HCT116 (cell line): ENCODE results near the gene HCN3. TPM values are rescaled to one million over a fixed set of nuclear protein-coding genes. Genes with fewer than 3 reads are reported as not detected.

ENCODE experiments used
- ATAC-seq: fragments of 200-7000 bp; cut with Tn5 transposase; 2 replicates; pipeline ENCODE4 v1.9.1; 2020; ENCODE audit warnings: mild to moderate bottlenecking, moderate library complexity
- BruUV-seq: library from RNA; stranded (reverse); fragments of 400-500 nt; replicated peaks from 2 replicates; lab custom pipeline; 2021; lab: Mats Ljungman, UMichigan
- CTCF ChIA-PET: fragments of 300-600 bp; sonication (Branson Sonifier 250); formaldehyde crosslinking; loops from one replicate; lab custom pipeline; 2021; ENCODE audit warnings: antibody characterized with exemption; lab: Charles Lee
- POLR2A ChIA-PET: fragments of 300-600, 350-600 bp; sonication (Branson Sonifier 250); formaldehyde crosslinking; loops from one replicate; lab custom pipeline; 2021; ENCODE audit warnings: antibody characterized with exemption; lab: Charles Lee
- RAD21 ChIA-PET, 2 experiments: fragments of 300-600 bp; sonication (Branson Sonifier 250); formaldehyde crosslinking; loops; one replicate each; lab custom pipeline; 2023; ENCODE audit warnings: low total read pairs in 2 of 2; ENCODE audit not compliant: uncharacterized antibody in 2 of 2, unreplicated experiment in 2 of 2, low non-redundant PET in 1 of 2; lab: Charles Lee
- DNase-seq: peaks from one replicate; pipeline ENCODE4 v3.0.0-alpha.2; 2010; ENCODE audit warnings: low read depth, low spot score
- H2AFZ ChIP-seq: fragments of 200-600 bp; shearing (Covaris generic), sonication (generic); 2 replicates; pipeline ENCODE4 v1.6.1; 2017; ENCODE audit warnings: low read depth, mixed run types, mixed read lengths, antibody characterized with exemption, low read length; ENCODE audit not compliant: poor library complexity, severe bottlenecking
- H3K27ac ChIP-seq: 2 replicates; pipeline ENCODE4 v1.5.1; 2012; ENCODE audit warnings: low read depth, low read length
- H3K27me3 ChIP-seq: fragments of 200-600 bp; sonication (generic); 2 replicates; pipeline ENCODE4 v1.6.1; 2016; ENCODE audit warnings: mixed run types, low read length, mixed read lengths; ENCODE audit not compliant: insufficient read depth
- H3K36me3 ChIP-seq, 2 experiments: fragments of 200-500 bp in 1 of 2; fragments of 200-600 bp in 1 of 2; sonication (Bioruptor generic) in 1 of 2; sonication (generic) in 1 of 2; 2 replicates each; pipeline versions ENCODE4 v1.5.1 to v1.6.1; 2014 to 2016; ENCODE audit warnings: low read length in 2 of 2, inconsistent platforms in 1 of 2, mixed read lengths in 1 of 2, mixed run types in 1 of 2; ENCODE audit not compliant: insufficient read depth in 2 of 2, control insufficient read depth in 1 of 2
- H3K4me1 ChIP-seq, 2 experiments: fragments of 200-600 bp in 1 of 2; sonication (generic) in 1 of 2; 2 replicates each; pipeline versions ENCODE4 v1.5.1 to v1.6.1; 2012 to 2017; ENCODE audit warnings: low read length in 2 of 2, inconsistent platforms in 1 of 2, mild to moderate bottlenecking in 1 of 2, mixed read lengths in 1 of 2, mixed run types in 1 of 2, moderate library complexity in 1 of 2; ENCODE audit not compliant: insufficient read depth in 2 of 2, control insufficient read depth in 1 of 2
- H3K4me2 ChIP-seq: fragments of 200-600 bp; sonication (generic); 2 replicates; pipeline ENCODE4 v1.6.1; 2017; ENCODE audit warnings: mixed run types, low read length, mixed read lengths
- H3K4me3 ChIP-seq, 2 experiments: fragments of 200-600 bp in 1 of 2; sonication (generic) in 1 of 2; replicated peaks in 1 of 2; 2 replicates each; pipeline ENCODE4 v1.5.1; 2011 to 2016; ENCODE audit warnings: low read length in 2 of 2, control low read depth in 1 of 2, low read depth in 1 of 2, mild to moderate bottlenecking in 1 of 2, mixed read lengths in 1 of 2, mixed run types in 1 of 2
- H3K79me2 ChIP-seq: fragments of 200-600 bp; sonication (generic); 2 replicates; pipeline ENCODE4 v1.6.1; 2017; ENCODE audit warnings: mild to moderate bottlenecking, mixed run types, low read length, moderate library complexity, mixed read lengths; ENCODE audit not compliant: insufficient read depth
- H3K9ac ChIP-seq: fragments of 200-600 bp; sonication (generic); 2 replicates; pipeline ENCODE4 v1.6.1; 2016; ENCODE audit warnings: low read length, mixed read lengths
- H3K9me2 ChIP-seq: fragments of 200-600 bp; sonication (generic), shearing (Covaris generic); 2 replicates; pipeline ENCODE4 v1.6.1; 2017; ENCODE audit warnings: mixed run types, mild to moderate bottlenecking, moderate library complexity; ENCODE audit not compliant: insufficient read depth
- H3K9me3 ChIP-seq, 2 experiments: fragments of 200-500 bp in 1 of 2; fragments of 200-600 bp in 1 of 2; sonication (Bioruptor generic) in 1 of 2; sonication (generic) in 1 of 2; 2 replicates each; pipeline ENCODE4 v1.6.1; 2014 to 2017; ENCODE audit warnings: low read length in 2 of 2, mixed read lengths in 2 of 2, inconsistent platforms in 1 of 2, low read depth in 1 of 2, mild to moderate bottlenecking in 1 of 2, mixed run types in 1 of 2, moderate library complexity in 1 of 2; ENCODE audit not compliant: control insufficient read depth in 1 of 2, insufficient read depth in 1 of 2
- H4K20me1 ChIP-seq: fragments of 200-600 bp; sonication (generic), shearing (Covaris generic); 2 replicates; pipeline ENCODE4 v1.6.1; 2017; ENCODE audit warnings: mixed run types, mild to moderate bottlenecking, moderate library complexity; ENCODE audit not compliant: insufficient read depth
- CEBPB ChIP-seq: IDR thresholded peaks from 2 replicates; pipeline ENCODE4 v1.6.1; 2012; ENCODE audit warnings: low read depth
- ELF1 ChIP-seq: IDR thresholded peaks from 2 replicates; pipeline ENCODE4 v1.6.1; 2012; ENCODE audit warnings: low read depth, borderline replicate concordance
- EZH2 ChIP-seq: fragments of 200-600 bp; sonication (generic); IDR thresholded peaks from 2 replicates; pipeline ENCODE4 v1.6.1; 2017; ENCODE audit warnings: antibody characterized with exemption, mixed run types
- EZH2phosphoT487 ChIP-seq: fragments of 200-600 bp; IDR thresholded peaks from 2 replicates; pipeline ENCODE4 v1.6.1; 2018; ENCODE audit warnings: antibody characterized with exemption, borderline replicate concordance
- JUND ChIP-seq: IDR thresholded peaks from 2 replicates; pipeline ENCODE4 v1.6.1; 2012
- POLR2AphosphoS5 ChIP-seq: IDR thresholded peaks from 2 replicates; pipeline ENCODE4 v1.6.1; 2011; ENCODE audit warnings: mild to moderate bottlenecking, low read depth, low read length, moderate library complexity
- RAD21 ChIP-seq: IDR thresholded peaks from 2 replicates; pipeline ENCODE4 v1.6.1; 2012; ENCODE audit warnings: low read depth, mild to moderate bottlenecking
- SIN3A ChIP-seq: IDR thresholded peaks from 2 replicates; pipeline ENCODE4 v1.6.1; 2012; ENCODE audit warnings: low read depth
- SRF ChIP-seq: IDR thresholded peaks from 2 replicates; pipeline ENCODE4 v1.6.1; 2012; ENCODE audit warnings: low read depth
- ZNF274 ChIP-seq: fragments of 200-500 bp; sonication (Bioruptor generic); IDR thresholded peaks from 2 replicates; pipeline ENCODE4 v1.6.1; 2014; ENCODE audit warnings: mild to moderate bottlenecking, low read depth, low read length, inconsistent platforms
- intact Hi-C: fragments of 100-400 bp; cut with micrococcal nuclease; formaldehyde crosslinking; loops from 2 replicates; pipeline ENCODE4 v1.10.0; 2022
- total RNA-seq: library from RNA; stranded (reverse); gene quantifications from one replicate; pipeline ENCODE4 v1.2.1, GENCODE V29; 2021; ENCODE audit not compliant: unreplicated experiment
- TF ChIP-seq, protein P1 (sequence below): IDR thresholded peaks from 2 replicates; pipeline ENCODE4 v1.6.1; 2012
- TF ChIP-seq, protein P2 (sequence below): IDR thresholded peaks from 2 replicates; pipeline ENCODE4 v1.6.1; 2012
- TF ChIP-seq, protein P3 (sequence below), 3 experiments: fragments of 200-600 bp in 1 of 3; sonication (generic) in 1 of 3; IDR thresholded peaks in 2 of 3; conservative IDR thresholded peaks in 1 of 3; 2 replicates each; pipeline ENCODE4 v1.5.1; 2012 to 2017; ENCODE audit warnings: low read depth in 2 of 3, low read length in 2 of 3, antibody characterized with exemption in 1 of 3, borderline replicate concordance in 1 of 3, control low read depth in 1 of 3, mild to moderate bottlenecking in 1 of 3, mixed read lengths in 1 of 3, mixed run types in 1 of 3, moderate library complexity in 1 of 3; ENCODE audit not compliant: insufficient read depth in 1 of 3
- TF ChIP-seq, protein P4 (sequence below): IDR thresholded peaks from 2 replicates; pipeline ENCODE4 v1.6.1; 2011; ENCODE audit warnings: mild to moderate bottlenecking, low read length, moderate library complexity; ENCODE audit not compliant: insufficient replicate concordance; ENCODE audit errors: extremely low read depth

The HCN3 gene
- total RNA-seq, 1 experiment from 2014 or later: 8.5 TPM

DNA sequence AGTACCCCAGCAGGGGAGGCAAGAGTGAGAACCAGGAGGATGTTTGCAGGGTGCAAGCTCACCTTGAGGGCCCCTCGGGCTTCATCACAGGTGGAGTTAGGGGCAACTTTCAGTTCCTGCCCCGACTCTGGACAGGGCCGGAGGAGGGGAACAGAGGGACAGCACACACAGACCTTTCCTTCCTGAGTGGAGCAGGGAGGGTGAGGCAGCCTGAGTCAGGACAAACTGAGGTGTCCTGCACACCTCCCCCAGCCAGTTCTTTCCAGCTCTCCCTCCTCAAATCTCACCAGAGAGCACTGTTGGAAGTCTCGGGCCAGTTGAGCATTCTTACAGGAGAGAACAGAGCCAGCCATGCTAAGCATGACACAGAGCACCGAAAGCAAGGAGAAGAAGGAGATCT is 23.5 kb upstream of the HCN3 start (continued):
- TF ChIP-seq ZNF274: no peak
- no peak for TF ChIP-seq EZH2
- no peak for TF ChIP-seq ELF1
- no peak for TF ChIP-seq CEBPB
- TF ChIP-seq POLR2AphosphoS5: no peak
- TF ChIP-seq, protein P1, sequence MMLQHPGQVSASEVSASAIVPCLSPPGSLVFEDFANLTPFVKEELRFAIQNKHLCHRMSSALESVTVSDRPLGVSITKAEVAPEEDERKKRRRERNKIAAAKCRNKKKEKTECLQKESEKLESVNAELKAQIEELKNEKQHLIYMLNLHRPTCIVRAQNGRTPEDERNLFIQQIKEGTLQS: no peak

DNA sequence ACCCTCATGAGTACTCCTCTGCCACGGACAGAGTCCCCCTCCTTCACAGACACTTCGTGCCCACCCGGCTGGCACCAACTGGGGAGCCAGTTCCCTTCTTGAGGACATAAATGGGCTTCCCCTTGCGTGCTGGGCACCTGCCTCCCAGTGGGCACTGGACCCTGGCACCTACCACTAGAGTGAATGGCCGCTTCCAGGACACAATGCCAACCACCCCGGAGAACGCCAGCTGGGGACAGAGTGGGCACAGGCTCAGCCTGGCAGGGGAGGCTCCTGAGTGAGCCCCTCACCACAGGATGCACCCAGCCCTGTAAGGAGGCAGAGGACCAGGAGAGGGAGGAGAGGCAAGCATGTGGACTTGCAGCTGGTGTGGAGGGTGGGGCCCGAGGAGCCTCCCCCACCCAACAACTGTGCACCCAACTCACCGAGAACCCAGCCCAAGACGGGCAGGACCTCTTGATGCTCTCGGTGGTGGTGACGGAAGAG is 23.0 kb upstream of the HCN3 start:
- ChIA-PET RAD21 (no interaction called here), POLR2A (no interaction called here), CTCF (interaction anchor here (1.5 kb wide), 1 partner anchor 81 kb away, joined by 3 read pairs; the partner anchor contains the start of gene KRTCAP2)
- Histone ChIP-seq H3K4me3 (peak overlapping the region; percentile 75 to 84), H2AFZ (no peak overlapping the region), H3K4me2 (peak overlapping the region; percentile 95), H3K27me3 (no peaks in the 10 kb centered on the region), H3K36me3 (peaks cover 7 to 8% of the 10 kb centered on the region in 2 experiments; a peak in 3 of 4 replicates), H3K9ac (peak overlapping the region; percentile 81), H3K79me2 (peaks cover 11% of the 10 kb centered on the region; the same call in 1 of the 2 replicates), H3K9me2 (no peaks in the 10 kb centered on the region), H3K9me3 (no peaks in the 10 kb centered on the region), H4K20me1 (no peaks in the 10 kb centered on the region), H3K4me1 (peaks cover 16 to 35% of the 10 kb centered on the region in 2 experiments; a peak in 3 of 4 replicates), H3K27ac (peak overlapping the region; percentile 62)
- DNase-seq (no peak), ATAC-seq (no peak)
- intact Hi-C loops: loop anchor here (5.0 kb wide), 1 partner anchor 53 kb away; the partner anchor contains the start of gene FDPS
- BruUV-seq: no TSS peak
- TF ChIP-seq, protein P2, sequence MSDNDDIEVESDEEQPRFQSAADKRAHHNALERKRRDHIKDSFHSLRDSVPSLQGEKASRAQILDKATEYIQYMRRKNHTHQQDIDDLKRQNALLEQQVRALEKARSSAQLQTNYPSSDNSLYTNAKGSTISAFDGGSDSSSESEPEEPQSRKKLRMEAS: no peak
- TF ChIP-seq POLR2AphosphoS5 (no peak), JUND (no peak), CEBPB (no peak), RAD21 (no peak), EZH2 (no peak), SRF (no peak), ELF1 (no peak), SIN3A (no peak), EZH2phosphoT487 (no peak)
- TF ChIP-seq, protein P3, sequence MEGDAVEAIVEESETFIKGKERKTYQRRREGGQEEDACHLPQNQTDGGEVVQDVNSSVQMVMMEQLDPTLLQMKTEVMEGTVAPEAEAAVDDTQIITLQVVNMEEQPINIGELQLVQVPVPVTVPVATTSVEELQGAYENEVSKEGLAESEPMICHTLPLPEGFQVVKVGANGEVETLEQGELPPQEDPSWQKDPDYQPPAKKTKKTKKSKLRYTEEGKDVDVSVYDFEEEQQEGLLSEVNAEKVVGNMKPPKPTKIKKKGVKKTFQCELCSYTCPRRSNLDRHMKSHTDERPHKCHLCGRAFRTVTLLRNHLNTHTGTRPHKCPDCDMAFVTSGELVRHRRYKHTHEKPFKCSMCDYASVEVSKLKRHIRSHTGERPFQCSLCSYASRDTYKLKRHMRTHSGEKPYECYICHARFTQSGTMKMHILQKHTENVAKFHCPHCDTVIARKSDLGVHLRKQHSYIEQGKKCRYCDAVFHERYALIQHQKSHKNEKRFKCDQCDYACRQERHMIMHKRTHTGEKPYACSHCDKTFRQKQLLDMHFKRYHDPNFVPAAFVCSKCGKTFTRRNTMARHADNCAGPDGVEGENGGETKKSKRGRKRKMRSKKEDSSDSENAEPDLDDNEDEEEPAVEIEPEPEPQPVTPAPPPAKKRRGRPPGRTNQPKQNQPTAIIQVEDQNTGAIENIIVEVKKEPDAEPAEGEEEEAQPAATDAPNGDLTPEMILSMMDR (IDR thresholded peaks at IDR 0.05 in 2 of 3, conservative IDR thresholded peaks at IDR 0.05 in 1 of 3; ENCODE audit: borderline replicate concordance in 1 of 3, insufficient read depth in 1 of 3, low read depth in 2 of 3, low read length in 2 of 3): no peak
- TF ChIP-seq, protein P4, sequence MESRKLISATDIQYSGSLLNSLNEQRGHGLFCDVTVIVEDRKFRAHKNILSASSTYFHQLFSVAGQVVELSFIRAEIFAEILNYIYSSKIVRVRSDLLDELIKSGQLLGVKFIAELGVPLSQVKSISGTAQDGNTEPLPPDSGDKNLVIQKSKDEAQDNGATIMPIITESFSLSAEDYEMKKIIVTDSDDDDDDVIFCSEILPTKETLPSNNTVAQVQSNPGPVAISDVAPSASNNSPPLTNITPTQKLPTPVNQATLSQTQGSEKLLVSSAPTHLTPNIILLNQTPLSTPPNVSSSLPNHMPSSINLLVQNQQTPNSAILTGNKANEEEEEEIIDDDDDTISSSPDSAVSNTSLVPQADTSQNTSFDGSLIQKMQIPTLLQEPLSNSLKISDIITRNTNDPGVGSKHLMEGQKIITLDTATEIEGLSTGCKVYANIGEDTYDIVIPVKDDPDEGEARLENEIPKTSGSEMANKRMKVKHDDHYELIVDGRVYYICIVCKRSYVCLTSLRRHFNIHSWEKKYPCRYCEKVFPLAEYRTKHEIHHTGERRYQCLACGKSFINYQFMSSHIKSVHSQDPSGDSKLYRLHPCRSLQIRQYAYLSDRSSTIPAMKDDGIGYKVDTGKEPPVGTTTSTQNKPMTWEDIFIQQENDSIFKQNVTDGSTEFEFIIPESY: no peak
- TF ChIP-seq, protein P1: no peak
